Ovary (tissue), 9 donors: Measurements from ENCODE around the gene XRCC3. TPM values are rescaled to one million over a fixed set of nuclear protein-coding genes. Genes with fewer than 3 reads are reported as not detected.

Experiments used
- DNase-seq, 5 donors: peaks; one replicate each; pipeline ENCODE4 v3.0.0-alpha.2; 2019 to 2020
- H3K27ac ChIP-seq, 2 donors: fragments of 200-600 bp; one replicate each; pipeline versions ENCODE4 v1.5.1 to v1.8.0; 2019 to 2022
- H3K27me3 ChIP-seq: fragments of 200-600 bp; one replicate; pipeline ENCODE4 v1.8.0; 2022
- H3K36me3 ChIP-seq: fragments of 200-600 bp; sonication (generic); one replicate; pipeline ENCODE4 v1.5.1; 2019
- H3K4me1 ChIP-seq: one replicate; pipeline ENCODE4 v1.8.1; 2013; ENCODE audit warnings: mild to moderate bottlenecking, moderate library complexity; ENCODE audit not compliant: insufficient read depth
- H3K4me3 ChIP-seq: fragments of 200-600 bp; sonication (generic); one replicate; pipeline ENCODE4 v1.5.1; 2017
- H3K9me3 ChIP-seq, 2 donors: fragments of 200-600 bp in 1 of 2; sonication (generic) in 1 of 2; one replicate each; pipeline versions ENCODE4 v1.5.1 to v1.8.1; 2013 to 2019; ENCODE audit warnings: mild to moderate bottlenecking in 1 of 2, moderate library complexity in 1 of 2
- EP300 ChIP-seq: sonication (generic); formaldehyde crosslinking; IDR thresholded peaks from one replicate; pipeline ENCODE4 v1.6.1; 2017; ENCODE audit warnings: antibody characterized with exemption
- POLR2A ChIP-seq: fragments of 450-650 bp; IDR thresholded peaks from one replicate; pipeline ENCODE4 v1.6.1; 2017; ENCODE audit warnings: antibody characterized with exemption, mild to moderate bottlenecking, moderate library complexity
- WGBS, 3 donors: extraction: QIAGEN DNeasy Blood & Tissue Kit in 1 of 3; methylation state at CpG; one replicate each; pipeline versions ENCODE4 v1.1.5 to v1.1.7; 2013 to 2017; 5-methylcytosine and 5-hydroxymethylcytosine counted together
- intact Hi-C, 4 donors: fragments of 100-400 bp; cut with DNase I; formaldehyde crosslinking; loops; one replicate each; pipeline versions ENCODE4 v1.11.0 to v1.15.1; 2022 to 2023
- polyA plus RNA-seq, 2 donors: library from polyadenylated mRNA; stranded (reverse); fragments of 200-250 nt in 1 of 2; fragments of 350-450 nt in 1 of 2; fragmentation: Illumina TruSeq in 1 of 2; extraction: RNeasy Lipid Tissue Mini Kit (QIAGEN cat#74804) in 1 of 2; gene quantifications; one replicate each; pipeline ENCODE4 v1.2.3, GENCODE V29; 2013 to 2014
- total RNA-seq, 7 donors: library from RNA; depleted of rRNA in 2 of 7; stranded (reverse); fragments of >200 nt in 2 of 7; fragmentation: NEBNext Ultra II Directional in 3 of 7; extraction: Animal tissue kit (Norgen Biotek cat#: 25700) in 3 of 7; gene quantifications; one replicate each; pipeline versions ENCODE4 v1.1.0 to v1.2.4, GENCODE V29; 2016 to 2023
- TF ChIP-seq, protein P1 (sequence below), 3 donors: fragments of 450-650 bp in 2 of 3; fragments of 200-600 bp in 1 of 3; IDR thresholded peaks; one replicate each; pipeline versions ENCODE4 v1.5.1 to v1.8.0; 2016 to 2022; ENCODE audit warnings: antibody characterized with exemption in 3 of 3, mild to moderate bottlenecking in 1 of 3
- donor health status: DM: no; HTN: no; CAD: no; lungs with moderate emphysema.
- donor health status: DM: no; HTN: no; CAD: no.
- donor health status: Bipolar disorder and iron deficiency.
- donor health status: DM: yes; HTN: yes; CAD: no.
- donor health status: DM: no; HTN: no; CAD: no.
- donor health status: DM: yes; HTN: yes; CAD: no.

The XRCC3 gene
- total and polyA plus RNA-seq, 9 donors = 1.4 to 8.5 (median 3.7) TPM

DNA sequence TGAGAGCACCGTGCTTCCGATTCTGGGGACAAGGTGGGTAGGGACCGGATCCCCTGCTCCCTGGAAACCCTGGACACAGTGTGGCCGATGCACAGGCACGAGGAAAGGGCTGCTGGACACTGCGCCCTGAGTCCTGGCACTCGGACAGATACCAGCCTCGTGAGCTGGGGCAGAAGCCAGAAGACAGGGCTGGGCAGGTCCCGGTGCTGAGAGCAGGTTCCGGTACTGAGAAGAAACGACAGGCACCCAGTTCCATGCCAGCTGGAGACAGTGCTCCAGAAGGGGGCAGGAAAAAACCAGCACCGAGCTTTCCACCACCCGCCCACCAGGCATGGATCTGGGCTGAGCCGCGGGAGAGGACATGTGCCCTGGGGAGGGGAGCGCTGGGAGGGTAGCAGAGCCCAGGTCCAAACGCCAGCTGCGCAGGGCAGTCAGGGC lies 6.5 kb downstream of the XRCC3 start:
- no peak overlapping the region for H3K27ac ChIP-seq
- no peaks in the 10 kb centered on the region for H3K9me3 ChIP-seq
- H3K4me3 ChIP-seq = no peak overlapping the region
- WGBS, 3 donors = 80 to 88% (median 80%) methylated on average over 18 of the region's 18 CpGs
- H3K36me3 ChIP-seq = no peaks in the 10 kb centered on the region
- H3K4me1 ChIP-seq = peaks cover 23% of the 10 kb centered on the region
- no peaks in the 10 kb centered on the region for H3K27me3 ChIP-seq
- TF ChIP-seq EP300 = no peak
- TF ChIP-seq, protein P1, sequence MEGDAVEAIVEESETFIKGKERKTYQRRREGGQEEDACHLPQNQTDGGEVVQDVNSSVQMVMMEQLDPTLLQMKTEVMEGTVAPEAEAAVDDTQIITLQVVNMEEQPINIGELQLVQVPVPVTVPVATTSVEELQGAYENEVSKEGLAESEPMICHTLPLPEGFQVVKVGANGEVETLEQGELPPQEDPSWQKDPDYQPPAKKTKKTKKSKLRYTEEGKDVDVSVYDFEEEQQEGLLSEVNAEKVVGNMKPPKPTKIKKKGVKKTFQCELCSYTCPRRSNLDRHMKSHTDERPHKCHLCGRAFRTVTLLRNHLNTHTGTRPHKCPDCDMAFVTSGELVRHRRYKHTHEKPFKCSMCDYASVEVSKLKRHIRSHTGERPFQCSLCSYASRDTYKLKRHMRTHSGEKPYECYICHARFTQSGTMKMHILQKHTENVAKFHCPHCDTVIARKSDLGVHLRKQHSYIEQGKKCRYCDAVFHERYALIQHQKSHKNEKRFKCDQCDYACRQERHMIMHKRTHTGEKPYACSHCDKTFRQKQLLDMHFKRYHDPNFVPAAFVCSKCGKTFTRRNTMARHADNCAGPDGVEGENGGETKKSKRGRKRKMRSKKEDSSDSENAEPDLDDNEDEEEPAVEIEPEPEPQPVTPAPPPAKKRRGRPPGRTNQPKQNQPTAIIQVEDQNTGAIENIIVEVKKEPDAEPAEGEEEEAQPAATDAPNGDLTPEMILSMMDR (IDR thresholded peaks at IDR 0.05) = no peak
- TF ChIP-seq POLR2A = no peak
- intact Hi-C loops = no loop called here
- no peak for DNase-seq

DNA sequence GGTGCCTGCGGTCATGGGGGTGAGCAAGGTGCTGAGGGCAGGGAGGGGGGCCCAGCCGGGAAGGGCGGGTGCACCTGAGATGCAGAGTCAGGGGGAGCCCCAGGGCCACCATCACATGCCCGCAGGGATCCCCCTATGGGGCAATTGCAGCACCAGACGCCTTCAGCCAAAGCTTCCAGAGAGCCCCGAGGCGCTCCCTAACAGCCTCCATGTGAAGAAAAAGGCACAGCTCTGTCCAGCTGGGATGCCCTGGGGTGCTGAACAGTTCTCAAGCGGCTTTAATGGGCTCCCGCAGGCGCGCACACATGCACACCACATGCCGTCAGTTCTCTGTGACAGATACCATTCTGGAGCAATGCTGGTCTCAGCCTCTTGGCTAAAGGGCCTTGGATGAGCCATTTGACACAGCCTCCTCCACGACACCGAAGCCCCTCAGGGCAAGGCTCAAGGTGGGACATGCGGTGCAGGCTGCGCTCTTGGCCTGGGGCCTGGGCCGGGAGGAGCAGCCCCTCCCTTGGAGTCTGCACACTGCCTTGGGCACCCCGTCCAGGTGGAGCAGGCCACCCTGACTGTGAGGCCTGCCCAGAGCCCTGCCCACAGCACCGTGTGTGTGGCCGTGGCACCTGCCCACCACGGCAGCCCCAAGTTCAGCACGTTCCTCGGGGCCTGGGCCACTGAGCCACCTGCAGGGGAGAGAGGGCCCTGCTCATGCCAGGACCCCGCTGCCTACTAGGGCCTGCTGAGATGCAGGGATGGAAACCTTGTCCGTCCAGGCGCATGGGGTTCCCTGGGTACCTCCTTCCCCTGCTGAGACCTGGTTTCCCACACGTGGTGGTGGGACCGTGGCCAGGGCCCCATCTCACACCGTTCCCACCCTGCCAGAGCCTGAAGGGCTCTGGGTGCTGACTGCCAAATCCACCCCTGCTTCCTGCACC lies 7.7 kb downstream of the XRCC3 start:
- Histone ChIP-seq H3K27ac (no peak overlapping the region), H3K4me1 (peaks cover 19% of the 10 kb centered on the region), H3K27me3 (no peaks in the 10 kb centered on the region), H3K4me3 (no peak overlapping the region), H3K9me3 (no peaks in the 10 kb centered on the region), H3K36me3 (no peaks in the 10 kb centered on the region)
- TF ChIP-seq, protein P1 (IDR thresholded peaks at IDR 0.05) = no peak
- TF ChIP-seq EP300 (no peak), POLR2A (no peak)
- intact Hi-C loops = no loop called here
- 82 to 91% (median 84%) methylated on average over 20 to 29 of the region's 29 CpGs for WGBS, 3 donors
- no peak for DNase-seq

DNA sequence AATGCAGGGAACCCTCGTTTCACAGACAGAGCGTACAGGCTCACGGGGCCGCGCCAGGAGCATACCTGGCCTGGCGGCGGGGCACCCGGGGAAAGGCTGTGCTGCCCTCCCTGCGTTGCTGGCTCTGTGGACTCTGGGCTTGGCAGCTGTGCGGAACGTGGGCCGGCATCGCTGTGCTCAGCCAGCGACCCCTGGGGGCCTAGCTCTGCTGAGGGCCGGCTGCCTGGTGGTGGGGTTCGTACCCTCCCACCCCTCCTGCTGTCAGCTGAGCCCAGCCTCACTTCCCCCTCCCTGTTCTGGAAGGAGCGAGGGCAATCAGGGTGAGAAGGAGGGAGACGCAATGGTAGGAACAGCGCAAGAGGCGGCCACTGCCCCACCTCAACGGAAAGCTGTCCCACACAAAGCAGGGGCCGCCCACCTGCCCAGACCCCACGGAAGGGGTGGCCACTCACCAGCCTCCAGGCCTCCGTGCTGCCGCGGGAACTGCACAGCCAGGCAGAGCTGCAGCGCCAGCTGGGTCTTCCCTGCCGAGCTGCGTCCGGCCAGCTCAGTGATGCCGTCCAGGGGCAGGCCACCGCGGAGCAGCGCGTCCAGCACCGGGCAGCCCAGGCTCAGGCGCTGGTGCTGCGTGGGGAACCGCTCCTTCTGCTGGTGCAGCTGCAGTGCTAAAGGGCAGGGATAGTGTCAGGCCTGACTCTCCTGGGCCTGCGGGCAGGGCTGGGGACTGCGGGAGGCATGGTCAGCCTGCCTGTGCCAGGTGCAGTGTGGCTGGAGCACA lies 8.5 kb downstream of the XRCC3 start:
- peak overlapping the region in 1 of 2 donors; percentile 65 for H3K27ac ChIP-seq
- no peaks in the 10 kb centered on the region for H3K36me3 ChIP-seq
- no peak for DNase-seq
- no peak overlapping the region for H3K4me3 ChIP-seq
- H3K4me1 ChIP-seq = peaks cover 14% of the 10 kb centered on the region
- intact Hi-C loops = no loop called here
- H3K9me3 ChIP-seq = no peaks in the 10 kb centered on the region
- H3K27me3 ChIP-seq = no peaks in the 10 kb centered on the region
- 71 to 81% (median 77%) methylated on average over 29 to 41 of the region's 41 CpGs for WGBS, 3 donors
- no peak for TF ChIP-seq POLR2A
- TF ChIP-seq, protein P1 (IDR thresholded peaks at IDR 0.05) = no peak
- TF ChIP-seq EP300 = no peak

DNA sequence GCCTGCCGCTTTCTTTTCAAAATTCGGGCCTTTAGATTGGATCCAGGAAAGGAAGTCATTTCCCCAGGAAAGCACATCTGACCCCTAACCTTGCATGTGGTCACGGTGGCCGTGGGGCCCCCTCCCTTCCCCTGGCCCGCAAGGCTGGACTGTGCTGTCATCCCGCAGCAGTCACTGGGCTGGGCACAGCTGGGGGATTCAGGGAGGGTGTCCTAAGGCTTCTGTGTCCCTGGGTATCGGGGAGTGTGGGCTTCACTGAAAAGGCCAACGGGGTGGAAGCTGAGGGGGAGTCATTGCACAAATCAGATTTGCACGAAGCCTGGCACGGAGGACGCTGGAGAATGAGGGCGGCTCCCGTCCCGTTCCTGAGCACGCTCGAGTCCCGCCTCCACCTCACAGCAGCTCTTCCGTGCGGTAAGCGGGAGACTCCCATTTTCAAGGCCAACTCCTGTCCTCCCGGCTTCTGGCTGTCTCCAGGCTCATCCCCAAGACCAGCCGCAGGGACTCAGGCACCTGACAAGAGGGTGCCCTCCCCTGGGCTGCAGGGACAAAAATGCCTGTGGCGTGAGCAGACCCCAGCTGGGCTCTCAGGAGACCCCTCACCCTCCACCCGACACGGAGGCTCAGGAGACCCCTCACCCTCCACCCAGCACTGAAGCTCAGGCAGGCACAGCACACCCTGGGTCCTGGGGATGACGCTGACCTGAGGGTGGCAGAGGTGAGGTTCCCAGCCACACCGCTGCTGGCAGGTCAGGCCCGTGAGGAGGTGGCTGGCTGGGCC lies 9.6 kb downstream of the XRCC3 start:
- Histone ChIP-seq H3K27me3 (no peaks in the 10 kb centered on the region), H3K27ac (peak overlapping the region; percentile 49 to 65), H3K36me3 (no peaks in the 10 kb centered on the region), H3K9me3 (no peaks in the 10 kb centered on the region), H3K4me3 (no peak overlapping the region), H3K4me1 (peaks cover 14% of the 10 kb centered on the region)
- WGBS, 3 donors = 25 to 39% (median 25%) methylated on average over 23 to 28 of the region's 28 CpGs
- no peak for TF ChIP-seq EP300
- no peak for TF ChIP-seq POLR2A
- TF ChIP-seq, protein P1 (IDR thresholded peaks at IDR 0.05) = no peak
- intact Hi-C loops = no loop called here
- peak in 4 of 5 donors; percentile 59 to 69 (median 61) for DNase-seq
